Neural cell (in vitro differentiated cells): ENCODE data around the gene DIABLO. TPM values are rescaled to one million over a fixed set of nuclear protein-coding genes. Genes with fewer than 3 reads are reported as not detected.

Source experiments
- H2AFZ ChIP-seq: fragments of 200-600, 300-800 bp; sonication (generic), shearing (Covaris generic); 2 replicates; pipeline ENCODE4 v1.6.0; 2014; ENCODE audit warnings: low read depth, mild to moderate bottlenecking, antibody characterized with exemption, low read length, moderate library complexity
- H3F3A ChIP-seq: fragments of 200-600 bp; shearing (Covaris generic); 2 replicates; pipeline ENCODE4 v1.6.1; 2016; ENCODE audit warnings: mild to moderate bottlenecking, moderate library complexity, mixed read lengths, antibody characterized with exemption, low read length; ENCODE audit not compliant: insufficient read depth, poor library complexity, severe bottlenecking
- H3K27ac ChIP-seq: fragments of 200-600, 300-800 bp; sonication (generic), shearing (Covaris generic); 2 replicates; pipeline ENCODE4 v1.5.1; 2014; ENCODE audit warnings: mild to moderate bottlenecking, low read length, moderate library complexity
- H3K27me3 ChIP-seq: fragments of 300-800, 200-600 bp; sonication (generic), shearing (Covaris generic); 2 replicates; pipeline ENCODE4 v1.6.0; 2014; ENCODE audit warnings: mild to moderate bottlenecking, low read depth, low read length, moderate library complexity; ENCODE audit not compliant: insufficient read depth
- H3K36me3 ChIP-seq: fragments of 300-800, 200-600 bp; sonication (generic), shearing (Covaris generic); 2 replicates; pipeline ENCODE4 v1.5.1; 2014; ENCODE audit warnings: mild to moderate bottlenecking, antibody characterized with exemption, low read length, moderate library complexity; ENCODE audit not compliant: insufficient read depth
- H3K4me2 ChIP-seq: fragments of 300-800, 200-600 bp; sonication (generic), shearing (Covaris generic); 2 replicates; pipeline ENCODE4 v1.6.0; 2014; ENCODE audit warnings: mild to moderate bottlenecking, low read length
- H3K4me3 ChIP-seq: fragments of 300-800, 200-600 bp; sonication (generic), shearing (Covaris generic); 2 replicates; pipeline ENCODE4 v1.5.1; 2014; ENCODE audit warnings: mild to moderate bottlenecking, low read length, moderate library complexity
- H3K79me2 ChIP-seq: fragments of 200-600 bp; shearing (Covaris generic); replicated peaks from 2 replicates; pipeline ENCODE4 v1.6.0; 2014; ENCODE audit warnings: mild to moderate bottlenecking, low read length, moderate library complexity; ENCODE audit not compliant: insufficient read depth
- H3K9ac ChIP-seq: fragments of 300-800, 200-600 bp; sonication (generic), shearing (Covaris generic); 2 replicates; pipeline ENCODE4 v1.6.1; 2016; ENCODE audit warnings: mild to moderate bottlenecking, low read length, mixed read lengths
- H3K9me2 ChIP-seq: fragments of 200-600 bp; shearing (Covaris generic); 2 replicates; pipeline ENCODE4 v1.6.1; 2016; ENCODE audit warnings: mild to moderate bottlenecking, low read length, mixed read lengths; ENCODE audit not compliant: insufficient read depth
- H3K9me3 ChIP-seq: fragments of 200-600, 300-800 bp; sonication (generic), shearing (Covaris generic); 2 replicates; pipeline ENCODE4 v1.6.1; 2016; ENCODE audit warnings: mild to moderate bottlenecking, mixed run types, low read length, moderate library complexity, mixed read lengths
- H4K20me1 ChIP-seq: fragments of 200-600 bp; shearing (Covaris generic); 2 replicates; pipeline ENCODE4 v1.6.1; 2016; ENCODE audit warnings: mild to moderate bottlenecking, mixed run types; ENCODE audit not compliant: insufficient read depth
- CTCF ChIP-seq: fragments of 450-650 bp; IDR thresholded peaks from 2 replicates; pipeline ENCODE4 v1.5.1; 2014; ENCODE audit warnings: antibody characterized with exemption, mild to moderate bottlenecking, moderate library complexity; ENCODE audit not compliant: poor library complexity, severe bottlenecking
- EP300 ChIP-seq: fragments of 450-650 bp; conservative IDR thresholded peaks from 2 replicates; pipeline ENCODE4 v1.6.1; 2014; ENCODE audit warnings: antibody characterized with exemption, mild to moderate bottlenecking, moderate library complexity; ENCODE audit not compliant: poor library complexity, severe bottlenecking
- EZH2 ChIP-seq: fragments of 200-600, 300-800 bp; shearing (Covaris generic), sonication (generic); IDR thresholded peaks from 2 replicates; pipeline ENCODE4 v1.6.1; 2014; ENCODE audit warnings: antibody characterized with exemption, low read length, borderline replicate concordance, mild to moderate bottlenecking; ENCODE audit not compliant: insufficient read depth, poor library complexity, severe bottlenecking
- MXI1 ChIP-seq: fragments of 450-650 bp; conservative IDR thresholded peaks from 2 replicates; pipeline ENCODE4 v1.6.1; 2014; ENCODE audit warnings: antibody characterized with exemption, mild to moderate bottlenecking; ENCODE audit not compliant: poor library complexity, severe bottlenecking
- POLR2AphosphoS5 ChIP-seq: IDR thresholded peaks from 2 replicates; pipeline ENCODE4 v1.6.1; 2012
- RAD21 ChIP-seq: fragments of 450-650 bp; conservative IDR thresholded peaks from 2 replicates; pipeline ENCODE4 v1.6.1; 2014; ENCODE audit warnings: antibody characterized with exemption, mild to moderate bottlenecking, moderate library complexity
- REST ChIP-seq: IDR thresholded peaks from 2 replicates; pipeline ENCODE4 v1.6.1; 2012; ENCODE audit warnings: borderline replicate concordance
- SMC3 ChIP-seq: fragments of 450-650 bp; conservative IDR thresholded peaks from 2 replicates; pipeline ENCODE4 v1.6.1; 2014; ENCODE audit warnings: antibody characterized with exemption, mild to moderate bottlenecking, moderate library complexity; ENCODE audit not compliant: poor library complexity
- TAF1 ChIP-seq: IDR thresholded peaks from 2 replicates; pipeline ENCODE4 v1.6.1; 2012; ENCODE audit warnings: low read depth
- polyA plus RNA-seq: library from polyadenylated mRNA; depleted of rRNA; stranded (reverse); fragments of >200 nt; gene quantifications from 2 replicates; pipeline ENCODE4 v1.2.3, GENCODE V29; 2014

DIABLO gene
- polyA plus RNA-seq, 1 donor from 2014 or later = 157 TPM

- no peak for TF ChIP-seq EP300
- no peak for TF ChIP-seq POLR2AphosphoS5
- no peak for TF ChIP-seq CTCF
- no peak for TF ChIP-seq RAD21
- no peak for TF ChIP-seq REST
- no peak for TF ChIP-seq MXI1
- no peak for TF ChIP-seq EZH2
- no peak for TF ChIP-seq TAF1
- TF ChIP-seq SMC3 = no peak
- no peak within 1 kb of the TSS for H2AFZ ChIP-seq
- no peak within 1 kb of the TSS for H3K9ac ChIP-seq
- no peaks in the 10 kb centered on the region for H3K9me2 ChIP-seq
- H3K36me3 ChIP-seq = no peaks in the 10 kb centered on the region
- H3K27me3 ChIP-seq = no peaks in the 10 kb centered on the region
- no peak within 1 kb of the TSS for H3K27ac ChIP-seq
- H3K4me3 ChIP-seq = no peak within 1 kb of the TSS
- H3K79me2 ChIP-seq = no peaks in the 10 kb centered on the region
- no peaks in the 10 kb centered on the region for H4K20me1 ChIP-seq
- no peaks in the 10 kb centered on the region for H3K9me3 ChIP-seq
- no peaks in the 10 kb centered on the region for H3F3A ChIP-seq
- no peak within 1 kb of the TSS for H3K4me2 ChIP-seq
These were observed 51.6 kb downstream of the DIABLO start, which contains the start of gene IL31 for GRCh38 chr12:122174155-122174845. Gene IL31, minus strand, starts transcription at chr12:122174221. Its CDS starts 49 bp downstream, at chr12:122174172.

GRCh38 chr12:122172262-122172939 lies 53.5 kb downstream of the DIABLO start:
- Histone ChIP-seq H3K9ac (no peak overlapping the region), H3K4me2 (no peak overlapping the region), H3K27ac (no peak overlapping the region), H3K36me3 (no peaks in the 10 kb centered on the region), H4K20me1 (no peaks in the 10 kb centered on the region), H3K4me3 (no peak overlapping the region), H3K79me2 (no peaks in the 10 kb centered on the region), H3K27me3 (no peaks in the 10 kb centered on the region), H3K9me3 (no peaks in the 10 kb centered on the region), H3F3A (no peaks in the 10 kb centered on the region), H2AFZ (no peak overlapping the region), H3K9me2 (no peaks in the 10 kb centered on the region)
- TF ChIP-seq EP300 = no peak
- no peak for TF ChIP-seq EZH2
- TF ChIP-seq POLR2AphosphoS5 = no peak
- no peak for TF ChIP-seq TAF1
- TF ChIP-seq SMC3 = no peak
- no peak for TF ChIP-seq MXI1
- TF ChIP-seq REST = no peak
- TF ChIP-seq CTCF = no peak
- no peak for TF ChIP-seq RAD21
